ENCODE measurements around the gene VMP1. TPM values are rescaled to one million over a fixed set of nuclear protein-coding genes. Genes with fewer than 3 reads are reported as not detected.
"Not testable (repeated sequence)": the region's sequence is repeated elsewhere in the genome, so short reads cannot be mapped to it uniquely, and the experiment has no call there.

The VMP1 gene
- total RNA-seq, 1 donor from 2014 or later: 232 TPM

DNA sequence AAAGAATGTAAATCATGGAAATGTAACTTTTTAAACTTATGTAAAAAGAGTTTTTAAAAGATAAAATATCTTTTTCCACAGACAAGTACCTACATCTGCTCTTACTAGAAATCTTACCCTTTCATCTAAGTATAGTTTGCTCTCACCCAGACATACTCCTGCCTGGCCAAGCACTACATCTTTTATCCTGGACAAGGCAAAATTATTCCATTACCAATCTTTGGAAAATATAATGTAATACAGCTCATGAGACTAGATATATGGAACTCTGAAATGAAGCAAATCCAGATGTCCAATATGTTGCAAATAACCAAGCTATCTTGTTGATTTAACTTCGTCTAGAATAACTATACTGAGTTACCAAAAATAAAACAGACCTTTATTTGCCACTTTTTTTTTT is 50.0 kb downstream of the VMP1 start:
- H3K4me3 ChIP-seq (ENCODE audit: low read depth, low read length): no peak overlapping the region
- no peak for DNase-seq (ENCODE audit: low read depth)
- TF ChIP-seq, protein P1, sequence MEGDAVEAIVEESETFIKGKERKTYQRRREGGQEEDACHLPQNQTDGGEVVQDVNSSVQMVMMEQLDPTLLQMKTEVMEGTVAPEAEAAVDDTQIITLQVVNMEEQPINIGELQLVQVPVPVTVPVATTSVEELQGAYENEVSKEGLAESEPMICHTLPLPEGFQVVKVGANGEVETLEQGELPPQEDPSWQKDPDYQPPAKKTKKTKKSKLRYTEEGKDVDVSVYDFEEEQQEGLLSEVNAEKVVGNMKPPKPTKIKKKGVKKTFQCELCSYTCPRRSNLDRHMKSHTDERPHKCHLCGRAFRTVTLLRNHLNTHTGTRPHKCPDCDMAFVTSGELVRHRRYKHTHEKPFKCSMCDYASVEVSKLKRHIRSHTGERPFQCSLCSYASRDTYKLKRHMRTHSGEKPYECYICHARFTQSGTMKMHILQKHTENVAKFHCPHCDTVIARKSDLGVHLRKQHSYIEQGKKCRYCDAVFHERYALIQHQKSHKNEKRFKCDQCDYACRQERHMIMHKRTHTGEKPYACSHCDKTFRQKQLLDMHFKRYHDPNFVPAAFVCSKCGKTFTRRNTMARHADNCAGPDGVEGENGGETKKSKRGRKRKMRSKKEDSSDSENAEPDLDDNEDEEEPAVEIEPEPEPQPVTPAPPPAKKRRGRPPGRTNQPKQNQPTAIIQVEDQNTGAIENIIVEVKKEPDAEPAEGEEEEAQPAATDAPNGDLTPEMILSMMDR (conservative IDR thresholded peaks at IDR 0.05; ENCODE audit: low read depth, low read length): no peak

DNA sequence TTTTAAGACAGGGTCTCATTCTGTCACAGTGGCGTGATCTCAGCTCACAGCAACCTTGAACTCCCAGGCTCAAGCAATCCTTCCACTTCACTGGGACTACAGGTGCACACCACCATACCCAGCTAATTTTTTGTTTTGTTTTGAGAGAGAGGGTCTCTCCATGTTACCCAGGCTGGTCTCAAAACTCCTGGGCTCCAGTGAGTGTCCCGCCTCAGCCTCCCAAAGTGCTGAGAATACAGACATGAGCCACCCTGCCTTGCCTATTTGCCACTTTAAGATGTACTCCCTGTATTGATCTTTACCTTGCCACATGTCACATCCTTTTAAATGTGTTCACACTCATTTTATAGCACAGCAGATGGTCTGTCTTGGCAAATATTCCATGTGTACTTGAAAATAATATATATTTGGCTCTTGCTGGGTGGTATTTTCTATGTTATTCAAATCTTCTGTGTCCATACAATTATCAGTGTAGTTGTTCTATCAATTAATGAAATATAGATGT is 50.5 kb downstream of the VMP1 start:
- no peak overlapping the region for H3K4me3 ChIP-seq (ENCODE audit: low read depth, low read length)
- DNase-seq (ENCODE audit: low read depth): no peak
- TF ChIP-seq, protein P1 (conservative IDR thresholded peaks at IDR 0.05; ENCODE audit: low read depth, low read length): no peak

DNA sequence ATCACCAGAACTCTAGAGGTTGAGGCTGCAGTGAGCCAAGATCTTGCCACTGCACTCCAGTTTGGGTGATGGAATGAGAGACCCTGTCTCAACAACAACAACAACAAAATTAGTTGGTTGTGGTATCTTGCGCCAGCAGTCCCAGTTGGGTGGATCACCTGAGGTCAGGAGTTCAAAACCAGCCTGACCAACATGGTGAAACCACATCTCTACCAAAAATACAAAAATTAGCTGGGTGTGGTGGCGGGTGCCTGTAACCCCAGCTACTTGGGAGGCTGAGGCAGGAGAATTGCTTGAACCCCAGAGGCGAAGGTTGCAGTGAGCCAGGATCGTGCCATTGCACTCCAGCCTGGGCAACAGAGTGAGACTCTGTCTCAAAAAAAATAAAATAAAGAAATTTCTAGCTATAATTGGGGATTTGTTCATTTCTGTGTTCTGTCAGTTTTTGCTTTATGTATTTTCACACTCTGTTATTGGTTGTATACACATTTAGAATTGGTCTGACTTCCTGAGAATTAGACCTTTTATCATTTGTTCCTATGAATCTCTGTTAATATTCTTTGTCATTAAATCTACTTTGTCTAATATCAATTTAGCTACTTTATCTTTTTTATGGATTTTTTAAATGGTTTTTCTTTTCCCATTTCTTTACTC is 51.7 kb downstream of the VMP1 start:
- DNase-seq (ENCODE audit: low read depth); H3K4me3 ChIP-seq (ENCODE audit: low read depth, low read length): not testable (repeated sequence)

DNA sequence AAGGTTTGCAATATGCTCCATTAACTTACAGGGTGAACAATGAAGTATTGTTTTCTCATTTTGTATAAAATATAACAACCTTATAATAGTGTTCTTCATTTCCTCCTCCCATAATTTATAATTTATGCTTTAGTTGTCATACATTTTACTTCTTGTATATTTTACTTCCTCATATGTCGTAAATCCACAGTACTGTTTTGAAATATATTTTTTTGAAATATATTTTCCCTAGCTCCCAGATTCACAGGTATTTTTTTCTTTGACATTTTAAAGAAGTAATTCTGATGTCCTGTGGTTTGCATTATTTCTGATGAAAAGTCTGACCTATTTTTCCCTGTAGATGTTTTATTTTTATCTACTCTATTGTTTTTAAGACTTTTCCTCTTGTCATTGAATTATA is 52.7 kb downstream of the VMP1 start:
- TF ChIP-seq, protein P1 (conservative IDR thresholded peaks at IDR 0.05; ENCODE audit: low read depth, low read length): no peak
- no peak for DNase-seq (ENCODE audit: low read depth)
- H3K4me3 ChIP-seq (ENCODE audit: low read depth, low read length): no peak overlapping the region

DNA sequence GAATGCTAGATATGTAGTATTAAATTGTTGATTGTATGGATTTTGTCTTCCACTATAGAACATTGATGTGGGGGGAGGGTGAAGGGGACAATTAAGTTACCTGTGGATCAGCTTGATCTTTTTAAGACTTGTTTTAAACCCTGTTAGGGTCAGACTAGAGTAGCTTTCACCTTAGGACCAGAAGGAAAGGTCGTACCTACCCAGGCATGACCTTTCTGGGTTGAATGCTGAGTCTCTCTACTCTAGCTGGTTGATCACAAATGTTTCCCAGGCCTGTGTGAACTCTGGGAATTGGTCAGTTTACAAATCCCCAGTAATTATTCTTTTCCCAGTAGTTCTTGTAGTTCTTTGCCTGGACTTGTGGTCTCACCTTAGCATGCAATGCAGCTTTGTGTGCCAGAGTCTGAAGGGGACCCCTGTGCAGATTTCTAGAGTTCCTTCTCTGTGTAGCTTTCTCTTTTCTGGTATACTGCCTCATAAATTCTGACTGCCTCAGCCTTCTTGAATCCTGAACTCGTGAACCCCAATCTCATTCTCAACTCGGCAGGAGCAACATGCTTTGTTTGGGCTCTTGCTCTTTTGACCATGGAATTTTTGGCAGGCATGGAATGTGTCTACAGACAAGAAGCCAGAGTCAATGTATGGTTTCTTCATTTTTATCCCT is 54.1 kb downstream of the VMP1 start:
- DNase-seq (ENCODE audit: low read depth): no peak
- TF ChIP-seq, protein P1 (conservative IDR thresholded peaks at IDR 0.05; ENCODE audit: low read depth, low read length): no peak
- H3K4me3 ChIP-seq (ENCODE audit: low read depth, low read length): no peak overlapping the region

DNA sequence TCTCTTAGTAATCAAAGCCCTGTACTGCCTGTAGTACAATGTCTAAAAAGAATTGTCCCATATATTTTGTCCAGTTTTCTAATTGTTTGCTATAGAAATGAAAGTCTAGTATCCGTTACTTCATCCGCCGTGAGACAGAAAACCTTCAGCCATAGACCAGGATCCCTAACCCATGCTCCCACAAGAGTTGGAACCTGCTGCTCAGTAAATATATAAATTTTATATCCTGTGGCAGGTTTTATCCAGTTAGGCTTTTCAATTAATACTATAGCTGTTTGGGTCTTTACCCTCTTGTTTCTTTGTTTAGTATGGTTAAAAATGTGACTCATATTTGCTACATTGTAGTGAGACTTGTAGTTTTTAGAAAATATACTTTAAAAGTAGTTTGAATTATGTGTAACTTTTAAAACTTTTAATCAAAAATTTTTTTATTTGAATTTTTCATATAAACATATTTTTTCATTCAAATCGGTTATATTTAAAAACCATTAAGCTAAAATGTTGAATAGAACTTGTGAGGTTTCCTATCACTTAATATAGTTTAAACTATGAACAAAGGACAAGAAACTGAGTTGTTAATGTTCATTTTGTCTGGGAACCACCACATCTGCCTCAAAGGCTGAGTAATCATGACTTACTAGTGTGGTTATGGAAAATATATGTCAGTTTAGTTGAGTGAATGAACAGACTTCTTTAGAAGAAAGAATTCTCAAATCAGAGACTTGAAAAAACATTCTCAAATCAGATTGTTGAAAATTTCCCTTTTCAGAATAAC is 54.8 kb downstream of the VMP1 start:
- H3K4me3 ChIP-seq (ENCODE audit: low read depth, low read length): no peak overlapping the region
- DNase-seq (ENCODE audit: low read depth): no peak
- TF ChIP-seq, protein P1 (conservative IDR thresholded peaks at IDR 0.05; ENCODE audit: low read depth, low read length): no peak

DNA sequence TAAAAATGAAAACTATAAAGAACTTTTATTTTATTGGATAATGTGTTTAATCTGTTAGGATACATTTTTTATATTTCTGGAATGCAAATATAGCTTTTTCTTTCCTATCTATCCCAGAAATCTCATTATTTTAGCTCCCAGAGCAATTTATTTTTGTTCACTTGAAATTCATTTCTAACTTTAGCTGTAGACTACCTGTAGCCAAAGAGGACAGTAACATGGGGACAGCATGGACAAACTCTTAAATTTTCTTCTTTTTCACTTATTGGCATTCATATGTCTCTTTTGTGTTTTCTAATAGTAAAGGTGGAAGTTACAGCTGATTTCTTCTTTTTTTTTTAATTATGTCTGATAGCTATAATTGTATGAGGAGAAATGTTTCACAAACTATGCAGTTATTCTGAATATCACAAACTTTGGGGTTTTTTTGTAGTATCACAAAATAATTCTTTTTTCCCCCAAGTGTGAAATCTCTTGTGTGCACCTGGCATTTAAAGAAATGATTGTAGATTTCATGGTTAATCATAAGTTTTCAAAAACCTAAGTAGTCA is 55.4 kb downstream of the VMP1 start:
- DNase-seq (ENCODE audit: low read depth): no peak

More for the DNA sequence above, 55.4 kb downstream of the VMP1 start:
- TF ChIP-seq, protein P1 (conservative IDR thresholded peaks at IDR 0.05; ENCODE audit: low read depth, low read length): no peak
- no peak overlapping the region for H3K4me3 ChIP-seq (ENCODE audit: low read depth, low read length)
